Central memory CD4-positive, alpha-beta T cell (primary cell): ENCODE results near the gene ZFP1.
"Not testable (repeated sequence)": the region's sequence is repeated elsewhere in the genome, so short reads cannot be mapped to it uniquely, and the experiment has no call there.

Experiments used
- DNase-seq: peaks from one replicate; pipeline ENCODE4 v3.0.0; 2022

ZFP1 gene

DNA sequence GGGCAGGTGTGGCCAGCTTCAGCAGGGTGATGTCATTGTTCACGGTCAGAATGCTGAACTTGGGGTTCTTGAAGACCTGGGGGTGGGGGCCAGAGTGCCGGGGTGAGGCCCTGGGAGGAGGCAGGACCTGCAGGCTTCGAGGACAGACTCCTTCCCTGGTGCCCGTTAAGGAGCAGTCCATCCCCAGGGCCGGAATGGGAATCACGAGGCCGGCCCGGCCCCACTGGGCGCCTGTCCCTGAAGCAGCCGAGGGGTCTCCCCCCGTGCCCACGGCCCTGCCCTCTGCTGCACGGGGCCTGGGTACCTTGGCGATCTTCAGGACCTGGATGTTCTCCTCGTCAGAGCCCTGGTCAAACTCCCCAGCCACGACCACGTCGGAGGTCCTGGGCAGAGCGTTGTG, 57.1 kb downstream of the ZFP1 start:
- not testable (repeated sequence) for DNase-seq

DNA sequence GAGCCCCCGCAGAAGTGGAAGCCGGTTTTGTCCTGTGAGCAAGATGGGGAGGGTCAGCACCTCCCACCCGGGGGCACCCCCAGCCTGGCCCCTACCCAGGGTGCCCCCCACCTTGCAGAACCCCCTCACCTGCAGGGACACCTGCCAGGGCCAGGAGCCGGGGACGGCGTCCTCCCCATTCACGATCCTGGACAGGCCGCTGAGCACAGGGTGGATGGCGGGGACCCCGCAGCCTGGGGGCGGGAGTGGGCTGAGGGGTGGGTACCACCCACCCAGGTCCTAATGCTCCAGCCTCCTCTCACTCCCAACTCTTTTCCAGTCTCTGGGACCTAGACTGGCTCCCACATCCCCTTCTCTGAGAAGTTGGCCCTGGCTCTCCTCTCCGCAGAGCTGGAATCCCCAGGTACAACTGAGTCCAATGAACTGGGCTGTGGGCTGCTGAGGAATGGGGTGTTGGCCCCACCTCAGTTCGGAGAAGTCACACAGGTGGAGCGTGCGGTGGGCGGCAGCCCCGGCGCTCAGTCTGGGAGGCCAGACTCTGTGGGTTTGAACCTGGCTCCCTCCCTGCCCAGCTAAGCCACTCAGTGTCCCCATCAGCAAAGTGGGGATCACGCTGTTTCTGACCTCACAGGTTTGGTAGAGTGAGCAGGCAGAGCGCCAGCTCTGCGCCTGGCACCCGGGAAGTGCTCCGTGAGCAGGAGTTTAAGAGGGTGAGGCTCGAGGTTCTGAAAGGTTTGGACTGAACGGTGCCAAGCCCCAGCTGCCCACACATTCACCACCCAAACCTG, 57.8 kb downstream of the ZFP1 start:
- DNase-seq: not testable (repeated sequence)

DNA sequence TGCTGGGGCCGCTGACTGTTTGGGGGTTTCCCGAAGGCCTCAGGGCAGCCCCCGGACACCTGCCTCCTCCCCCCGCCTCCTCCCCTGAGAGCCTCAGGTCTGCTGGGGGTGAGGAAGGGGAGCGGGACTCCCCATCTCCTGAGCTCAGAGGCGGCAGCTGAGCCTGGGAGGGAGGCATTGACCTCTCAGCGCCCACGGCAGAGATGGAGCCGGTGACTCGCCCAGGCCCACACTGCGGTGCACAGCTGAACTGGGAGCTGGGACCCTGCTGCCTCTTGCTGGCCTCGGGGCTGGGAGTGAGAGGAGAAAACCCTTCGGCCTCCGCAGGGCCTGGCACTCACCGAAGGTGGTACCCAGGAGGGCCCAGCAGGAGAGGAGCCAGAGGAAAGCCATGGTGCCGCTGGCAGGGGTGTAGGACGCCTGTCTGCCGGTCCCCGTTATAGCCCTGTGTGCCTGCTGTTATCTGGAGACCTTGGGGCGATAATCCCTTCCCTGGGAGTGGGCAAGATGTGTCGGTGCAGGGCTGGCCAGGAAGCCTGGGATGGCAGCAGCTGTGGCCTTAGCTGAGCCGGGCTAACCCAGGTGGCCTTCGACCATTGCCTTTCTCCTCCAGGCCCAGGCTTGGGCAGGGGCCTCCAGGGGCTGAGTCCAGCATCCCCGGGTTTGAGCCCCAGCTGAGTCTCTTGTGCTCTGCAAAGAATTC, 58.6 kb downstream of the ZFP1 start, which contains the start of gene CTRB2:
TSS of gene CTRB2 (minus strand) at position 413 of the 703 bp plus-strand sequence. CDS start at position 393, 20 bp downstream.
- no peak for DNase-seq

DNA sequence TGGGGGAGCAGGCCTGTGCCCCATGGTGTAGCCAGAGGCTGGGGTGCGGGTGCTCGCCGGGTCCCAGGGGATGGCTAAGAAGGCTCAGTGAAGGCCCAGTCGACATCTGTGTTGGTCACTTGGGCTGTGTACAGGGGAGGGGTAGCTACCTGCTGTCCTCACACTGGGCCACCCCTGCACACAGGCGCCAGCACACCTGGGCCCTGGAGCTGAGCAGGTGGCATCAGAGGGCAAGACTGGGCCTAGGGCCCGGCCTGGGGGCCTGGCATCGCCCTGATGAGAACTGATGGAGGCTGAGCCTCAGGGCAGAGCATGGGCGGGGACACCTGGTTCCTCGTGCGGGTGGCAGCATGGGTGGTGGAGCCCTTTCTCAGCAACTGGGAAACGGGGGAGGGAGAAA, 59.5 kb downstream of the ZFP1 start:
- no peak for DNase-seq

DNA sequence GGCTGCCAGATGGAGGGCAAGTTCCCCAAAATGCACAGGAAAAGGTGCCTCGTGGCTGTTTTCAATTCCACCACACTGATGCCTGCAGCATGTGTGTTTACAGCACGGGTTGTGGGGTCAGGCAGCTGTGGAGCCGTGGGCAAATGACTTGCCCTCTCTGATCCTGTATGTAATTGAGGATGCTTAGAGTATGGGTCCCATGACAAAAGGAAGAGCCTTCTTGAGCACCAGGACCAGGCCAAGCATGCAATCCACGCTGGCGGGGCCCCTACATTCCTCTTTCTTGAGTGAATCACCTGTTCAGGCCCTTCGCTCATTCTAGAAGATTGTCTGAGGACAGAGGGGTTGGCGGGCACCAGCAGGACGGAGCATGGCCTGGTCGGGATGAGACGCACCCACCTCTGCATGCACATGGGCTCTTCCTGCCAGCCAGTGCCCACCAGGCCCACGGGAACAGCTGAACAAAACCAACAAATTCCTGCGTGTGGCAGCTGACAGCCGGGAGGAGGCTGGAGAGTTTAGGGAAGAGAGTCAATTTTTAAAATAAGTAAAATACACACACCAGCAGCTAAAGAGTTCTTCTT, 60.0 kb downstream of the ZFP1 start:
- DNase-seq: no peak

DNA sequence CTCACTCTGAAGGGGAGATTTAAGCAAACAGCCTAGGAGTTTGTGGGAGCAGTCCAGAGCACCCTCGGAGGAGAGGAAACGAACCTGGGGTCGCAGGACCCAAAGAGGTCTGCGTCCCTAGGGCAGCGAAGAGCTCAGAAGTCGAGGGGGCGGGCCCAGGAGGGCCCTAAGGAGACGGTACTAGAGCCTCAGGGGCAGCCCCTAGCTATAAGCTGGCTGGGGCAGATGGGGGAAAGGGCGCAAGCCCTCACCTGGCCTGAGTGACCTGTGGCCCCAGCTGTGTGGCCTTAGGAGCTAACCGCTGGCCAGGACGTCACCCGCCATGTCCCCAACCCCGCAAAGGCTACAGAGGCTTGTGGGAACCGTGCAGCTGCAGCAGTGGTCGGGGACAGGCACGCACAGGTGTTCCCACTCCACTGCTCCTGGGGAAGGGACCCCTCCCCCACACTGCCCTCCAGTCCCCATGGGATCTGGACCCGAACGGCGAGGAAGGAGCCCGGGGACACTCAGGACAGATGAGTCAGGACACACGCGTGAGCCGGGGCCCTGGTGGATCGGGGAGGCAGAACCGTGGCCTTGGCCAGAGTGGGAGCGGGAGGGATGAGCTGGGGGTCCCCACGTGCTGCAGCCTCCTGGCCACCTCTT, 60.7 kb downstream of the ZFP1 start:
- no peak for DNase-seq

DNA sequence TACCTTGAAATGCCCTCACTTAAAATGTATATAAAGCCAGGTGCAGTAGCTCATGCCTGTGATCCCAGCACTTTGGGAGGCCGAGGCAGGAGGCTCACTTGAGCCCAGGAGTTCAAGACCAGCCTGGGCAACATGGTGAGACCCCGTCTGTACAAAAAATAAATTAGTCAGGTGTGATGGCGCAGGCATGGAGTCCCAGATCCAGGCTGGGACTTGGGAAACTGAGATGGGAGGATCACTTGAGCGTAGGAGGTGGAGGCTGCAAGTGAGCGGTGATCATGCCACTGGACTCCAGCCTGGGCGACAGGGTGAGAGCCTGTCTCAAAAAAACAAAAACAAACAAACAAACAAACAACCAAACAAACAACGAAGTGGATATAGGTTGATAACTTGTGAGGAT, 61.2 kb downstream of the ZFP1 start:
- not testable (repeated sequence) for DNase-seq

DNA sequence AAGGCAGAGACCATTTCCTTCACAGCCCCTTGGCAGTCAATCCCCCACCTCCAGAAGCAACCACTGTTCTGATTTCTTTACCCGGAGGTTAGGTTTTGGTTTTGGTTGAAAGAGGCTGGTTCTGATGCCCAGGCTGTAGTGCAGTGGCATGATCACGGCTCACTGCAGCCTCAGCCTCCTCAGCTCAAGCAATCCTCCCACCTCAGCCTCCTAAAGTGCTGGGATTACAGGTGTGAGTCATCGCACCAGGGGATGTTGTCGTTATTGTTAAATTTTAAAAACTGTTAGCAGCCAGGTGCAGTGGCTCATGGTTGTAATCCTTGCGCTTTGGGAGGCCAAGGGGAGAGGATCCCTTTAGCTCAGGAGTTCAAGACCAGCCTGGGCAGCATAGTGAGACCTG, 61.6 kb downstream of the ZFP1 start:
- DNase-seq: no peak

DNA sequence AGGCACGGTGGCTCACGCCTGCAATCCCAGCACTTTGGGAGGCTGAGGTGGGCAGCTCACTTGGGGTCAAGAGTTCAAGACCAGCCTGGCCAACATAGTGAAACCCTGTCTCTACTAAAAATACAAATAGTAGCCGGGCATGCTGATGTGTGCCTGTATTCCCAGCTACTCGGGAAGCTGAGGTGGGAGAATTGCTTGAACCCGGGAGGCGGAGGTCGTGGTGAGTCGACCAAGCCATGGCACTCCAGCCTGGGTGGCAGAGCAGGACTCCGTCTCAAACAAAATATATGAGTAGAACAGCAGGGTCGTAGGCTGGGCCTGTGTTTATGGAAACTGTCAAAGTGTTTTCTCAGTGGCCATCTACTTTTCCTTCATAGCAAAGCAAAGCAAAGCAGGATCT, 63.0 kb downstream of the ZFP1 start:
- not testable (repeated sequence) for DNase-seq

DNA sequence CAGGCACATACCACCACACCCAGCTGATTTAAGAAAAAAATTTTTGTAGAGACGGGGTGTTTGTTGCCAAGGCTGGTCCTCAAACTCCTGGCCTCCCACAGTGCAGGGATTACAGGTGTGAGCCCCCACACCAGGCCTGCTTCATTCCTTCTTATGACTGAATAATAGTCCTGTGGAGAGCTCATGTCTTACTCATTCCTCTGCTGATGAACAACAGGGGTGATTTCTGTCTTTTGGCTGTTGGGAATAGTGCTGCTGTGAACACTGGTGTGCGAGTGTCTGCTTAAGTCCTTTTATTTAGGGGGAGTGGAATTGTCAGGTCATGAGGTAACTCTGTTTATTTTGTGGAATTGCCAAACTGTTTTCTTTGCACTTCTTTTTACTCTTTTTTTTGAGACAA, 67.8 kb downstream of the ZFP1 start:
- no peak for DNase-seq

DNA sequence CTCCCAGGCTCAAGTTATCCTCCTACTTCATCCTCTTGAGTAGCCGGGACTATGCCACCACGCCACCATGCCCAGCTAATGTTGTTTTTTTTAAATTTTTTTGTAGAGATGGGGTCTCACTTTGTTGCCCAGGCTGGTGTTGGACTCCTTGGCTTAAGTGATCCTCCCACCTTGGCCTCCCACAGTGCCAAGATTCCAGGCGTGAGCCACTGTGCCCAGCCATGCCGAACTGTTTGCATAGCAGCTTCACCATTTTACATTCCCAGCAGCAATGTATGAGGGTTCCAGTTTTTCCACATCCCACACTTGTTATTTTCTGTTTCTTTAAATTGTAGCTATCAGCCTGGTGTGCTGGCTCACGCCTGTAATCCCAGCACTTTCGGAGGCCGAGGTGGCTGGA, 68.3 kb downstream of the ZFP1 start:
- no peak for DNase-seq

DNA sequence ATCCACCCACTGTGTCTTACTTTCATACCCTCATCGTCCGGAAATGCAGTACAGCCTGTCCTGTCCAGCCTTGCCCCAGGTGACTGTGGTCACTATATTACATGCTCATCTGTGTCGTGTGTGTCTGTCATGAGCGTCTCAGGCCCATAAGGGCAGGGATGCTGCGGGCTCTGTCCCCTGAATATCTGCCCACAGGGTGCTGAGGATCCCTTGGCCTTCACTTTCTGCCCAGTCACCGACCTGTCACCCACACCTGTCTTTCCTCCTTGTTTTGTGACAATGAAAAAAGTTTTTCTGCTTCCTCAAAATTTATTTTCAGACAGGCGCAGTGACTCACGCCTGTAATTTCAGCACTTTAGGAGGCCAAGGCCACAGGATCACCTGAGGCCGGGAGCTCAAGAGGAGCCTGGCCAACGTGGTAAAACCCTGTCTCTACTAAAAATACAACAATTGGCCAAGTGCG, 69.1 kb downstream of the ZFP1 start:
- no peak for DNase-seq

DNA sequence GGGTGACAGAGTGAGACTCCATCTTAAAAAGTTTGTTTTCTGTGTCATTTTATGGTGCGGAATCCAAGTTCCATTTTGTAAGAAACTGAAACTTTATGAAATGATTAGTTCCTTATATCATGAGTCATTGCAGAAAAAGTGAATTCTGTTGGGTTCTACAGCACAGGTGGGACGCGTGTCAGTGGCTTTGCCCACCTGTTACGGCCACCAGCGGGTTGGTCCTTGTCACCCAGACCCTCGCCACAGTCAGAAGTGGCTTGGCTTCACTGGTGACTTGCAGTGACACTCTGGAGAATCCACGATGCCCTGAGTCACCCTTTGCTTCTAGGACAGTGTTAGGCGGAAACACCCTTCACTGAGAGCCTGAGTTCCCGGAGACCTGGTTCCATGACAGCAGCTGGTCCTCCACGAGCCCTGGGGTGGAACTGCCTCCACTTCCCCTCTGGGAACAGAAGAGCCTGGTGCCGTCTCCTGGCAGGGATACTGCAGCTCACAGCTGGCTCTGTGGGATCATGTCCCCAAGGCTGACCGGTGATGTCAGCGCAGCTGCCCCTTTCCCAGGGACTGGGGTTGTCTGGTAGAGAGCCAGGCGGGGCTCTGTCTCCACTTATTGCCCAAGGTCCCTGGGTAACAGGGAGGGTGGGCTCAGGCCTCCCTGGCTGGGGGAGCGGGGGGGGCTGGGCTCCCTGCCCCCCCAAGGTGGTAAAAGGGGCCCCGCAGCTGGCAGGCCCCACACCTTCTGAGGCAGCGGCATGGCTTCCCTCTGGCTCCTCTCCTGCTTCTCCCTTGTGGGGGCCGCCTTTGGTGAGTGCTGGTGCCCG, 70.1 kb downstream of the ZFP1 start, which contains the start of gene CTRB1:
TSS of gene CTRB1 (plus strand) at position 733 of the 821 bp plus-strand sequence. CDS start at position 753, 20 bp downstream.
- no peak for DNase-seq

DNA sequence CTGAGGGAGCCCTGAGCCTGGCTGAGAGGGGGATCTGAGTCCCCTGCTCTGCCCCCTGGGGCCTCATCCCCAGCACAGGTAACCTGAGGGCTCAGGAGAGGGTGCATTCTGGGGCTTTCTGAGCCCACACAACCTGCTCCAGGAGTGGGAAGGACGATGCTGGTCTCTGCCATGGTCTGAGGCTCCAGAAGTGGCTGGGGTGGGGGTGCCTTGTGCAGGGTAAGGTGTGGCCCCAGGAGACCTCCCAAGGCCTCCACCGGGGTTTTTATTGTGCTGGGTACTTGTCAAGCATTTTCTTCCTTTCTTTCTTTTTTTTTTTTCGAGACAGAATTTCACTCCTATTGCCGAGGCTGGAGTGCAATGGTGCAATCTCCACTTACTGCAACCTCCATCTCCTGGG, 70.8 kb downstream of the ZFP1 start:
- no peak for DNase-seq

DNA sequence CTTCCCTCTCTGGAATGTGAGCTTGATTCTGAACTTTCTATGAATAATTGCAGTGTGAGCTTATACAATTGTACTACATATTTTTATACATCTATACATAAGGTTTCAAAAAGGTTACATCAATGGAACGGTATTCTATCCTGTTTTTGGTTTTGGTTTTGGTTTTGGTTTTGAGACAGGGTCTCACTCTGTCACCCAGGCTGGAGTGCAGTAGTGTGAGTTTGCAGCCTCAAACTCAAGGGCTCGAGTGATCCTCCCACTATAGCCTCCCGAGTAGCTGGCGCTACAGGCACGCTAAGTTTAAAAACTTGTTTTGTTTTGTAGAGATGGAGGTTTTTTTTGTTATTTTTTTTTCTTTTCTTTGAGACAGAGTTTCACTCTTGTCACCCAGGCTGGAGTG, 71.5 kb downstream of the ZFP1 start:
- DNase-seq: no peak
